Epidermal melanocyte (primary cell): Measurements from ENCODE around the gene DCST1.
A peak's percentile ranks its signal among the peaks of the same experiment; 100 is the strongest.

Experiments
- DNase-seq: peaks from one replicate; pipeline ENCODE4 v3.0.0; 2011; ENCODE audit warnings: low spot score; ENCODE audit not compliant: insufficient read length

The DCST1 gene

GRCh38 chr1:155086128-155086741 lies 52.6 kb downstream of the DCST1 start:
- DNase-seq: peak; percentile 70

GRCh38 chr1:155086856-155087535 lies 53.4 kb downstream of the DCST1 start:
- no peak for DNase-seq

GRCh38 chr1:155091071-155092051 lies 57.7 kb downstream of the DCST1 start:
- no peak for DNase-seq

- no peak for DNase-seq
Observed at GRCh38 chr1:155092131-155092530, 58.5 kb downstream of the DCST1 start.

GRCh38 chr1:155092641-155093040 lies 59.0 kb downstream of the DCST1 start:
- no peak for DNase-seq

GRCh38 chr1:155093911-155094621 lies 60.4 kb downstream of the DCST1 start:
- no peak for DNase-seq

- no peak for DNase-seq
Observed at GRCh38 chr1:155094622-155094948, 61.0 kb downstream of the DCST1 start.

- DNase-seq: no peak
Observed at GRCh38 chr1:155099331-155099730, 65.7 kb downstream of the DCST1 start.
